Inferior parietal cortex (tissue), 1 donor: ENCODE measurements around the gene MYADML2.
"Not testable (repeated sequence)": the region's sequence is repeated elsewhere in the genome, so short reads cannot be mapped to it uniquely, and the experiment has no call there.

Source experiments
- DNase-seq: peaks from one replicate; pipeline ENCODE4 v3.0.0-alpha.2; 2016; ENCODE audit errors: extremely low spot score

Gene MYADML2

DNA sequence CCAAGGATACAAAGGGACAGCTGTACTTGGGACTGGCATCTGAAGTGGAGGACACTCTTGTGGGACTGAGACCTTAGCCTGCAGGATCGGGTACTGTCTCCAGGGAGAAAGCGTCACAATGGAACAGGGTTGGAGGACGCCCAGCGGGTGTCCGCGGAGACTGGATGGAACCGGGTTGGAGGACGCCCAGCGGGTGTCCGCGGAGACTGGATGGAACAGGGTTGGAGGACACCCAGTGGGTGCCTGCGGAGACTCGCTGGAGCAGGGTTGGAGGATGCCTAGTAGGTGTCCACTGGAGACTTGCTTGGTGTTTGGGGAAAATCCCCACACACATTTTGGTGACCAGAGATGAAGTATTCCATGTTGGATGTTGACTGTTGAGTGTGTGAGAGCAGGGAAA, at the start of gene MYADML2:
MYADML2 (minus strand) TSS at position 45 of the 400 bp plus-strand sequence. CDS start 5,492 bp downstream, outside the sequence.
- DNase-seq = no peak

GRCh38 chr17:81996232-81996756, 49.3 kb upstream of the MYADML2 start:
- no peak for DNase-seq

DNA sequence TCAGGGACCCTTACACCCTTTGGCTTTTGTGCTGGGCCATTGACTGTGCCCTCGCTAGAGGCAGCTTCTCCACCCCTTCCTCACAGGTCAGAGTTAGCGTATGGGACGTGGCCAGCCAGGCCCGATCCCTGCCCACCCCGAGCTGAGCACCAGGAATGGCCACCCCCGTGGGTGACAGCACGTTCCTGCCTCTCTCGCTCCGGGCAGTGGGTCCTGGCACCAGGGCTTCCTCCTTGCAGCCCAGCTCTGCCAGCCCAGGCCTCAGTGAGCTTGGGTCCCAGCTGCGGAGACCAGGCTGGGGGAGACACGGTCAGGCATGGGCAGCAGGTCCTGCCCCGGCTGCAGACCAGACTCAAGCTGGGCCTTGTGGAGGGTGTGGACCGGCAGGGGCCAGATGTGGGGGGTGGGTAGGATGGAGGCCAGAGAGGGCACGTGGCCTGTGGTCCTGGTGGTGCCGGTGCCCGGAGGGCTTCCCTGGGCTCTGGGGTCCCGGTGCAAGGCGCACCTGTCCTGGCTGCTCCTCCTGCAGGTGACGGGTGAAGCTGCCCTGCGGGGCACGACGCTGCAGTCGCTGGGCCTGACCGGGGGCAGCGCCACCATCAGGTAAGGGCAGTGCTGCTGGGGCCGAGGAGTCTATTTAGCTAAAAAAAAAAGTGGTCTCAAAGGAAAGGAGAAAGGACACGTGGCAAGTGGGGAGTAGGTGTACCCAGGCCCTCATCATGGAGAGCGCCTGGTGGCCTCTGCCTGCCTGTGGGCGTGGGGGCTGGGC, 48.6 kb upstream of the MYADML2 start:
- DNase-seq = no peak

GRCh38 chr17:81994593-81995462, 47.8 kb upstream of the MYADML2 start:
- no peak for DNase-seq

DNA sequence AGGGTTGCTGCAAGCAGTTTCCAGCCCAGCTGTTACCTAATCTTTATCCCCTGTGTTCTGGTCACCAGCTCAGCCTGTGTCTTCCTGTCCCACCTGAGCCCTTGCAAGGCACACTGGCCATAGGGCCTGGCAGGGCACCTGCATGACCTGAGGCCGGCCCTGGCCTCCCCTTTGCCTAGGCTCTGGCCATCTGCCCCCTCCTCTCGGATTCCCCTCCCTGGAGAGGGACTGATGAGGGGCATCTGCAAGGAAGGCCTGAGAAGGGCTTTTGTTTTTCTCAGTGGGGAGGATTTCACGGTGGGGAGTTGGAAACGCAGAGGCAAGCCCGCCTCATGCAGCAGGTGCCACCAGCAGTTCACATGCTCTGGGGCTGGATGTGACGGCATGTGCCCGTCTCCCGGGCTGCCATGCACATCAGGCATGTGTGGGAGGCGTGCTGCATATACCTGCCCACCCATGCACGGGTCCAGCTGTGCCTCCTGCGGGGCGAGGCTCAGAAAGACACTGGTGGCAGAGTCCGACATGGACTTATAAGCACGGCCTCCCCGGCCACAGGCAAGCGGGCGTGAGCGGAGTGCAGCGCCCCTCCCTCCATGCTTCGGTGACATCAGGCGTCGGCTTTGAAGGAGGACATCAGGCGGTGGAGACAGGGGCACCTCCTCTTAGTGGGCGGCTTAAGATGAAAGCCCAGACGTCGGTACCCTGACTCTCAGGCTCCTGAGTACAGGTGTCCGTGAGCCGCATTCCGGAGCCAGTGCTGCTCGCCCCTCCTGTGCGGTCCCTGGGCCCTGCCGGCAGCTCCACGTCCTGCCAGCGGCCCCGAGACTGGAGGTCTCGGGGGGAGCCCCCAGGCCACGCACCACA, 46.9 kb upstream of the MYADML2 start:
- no peak for DNase-seq

DNA sequence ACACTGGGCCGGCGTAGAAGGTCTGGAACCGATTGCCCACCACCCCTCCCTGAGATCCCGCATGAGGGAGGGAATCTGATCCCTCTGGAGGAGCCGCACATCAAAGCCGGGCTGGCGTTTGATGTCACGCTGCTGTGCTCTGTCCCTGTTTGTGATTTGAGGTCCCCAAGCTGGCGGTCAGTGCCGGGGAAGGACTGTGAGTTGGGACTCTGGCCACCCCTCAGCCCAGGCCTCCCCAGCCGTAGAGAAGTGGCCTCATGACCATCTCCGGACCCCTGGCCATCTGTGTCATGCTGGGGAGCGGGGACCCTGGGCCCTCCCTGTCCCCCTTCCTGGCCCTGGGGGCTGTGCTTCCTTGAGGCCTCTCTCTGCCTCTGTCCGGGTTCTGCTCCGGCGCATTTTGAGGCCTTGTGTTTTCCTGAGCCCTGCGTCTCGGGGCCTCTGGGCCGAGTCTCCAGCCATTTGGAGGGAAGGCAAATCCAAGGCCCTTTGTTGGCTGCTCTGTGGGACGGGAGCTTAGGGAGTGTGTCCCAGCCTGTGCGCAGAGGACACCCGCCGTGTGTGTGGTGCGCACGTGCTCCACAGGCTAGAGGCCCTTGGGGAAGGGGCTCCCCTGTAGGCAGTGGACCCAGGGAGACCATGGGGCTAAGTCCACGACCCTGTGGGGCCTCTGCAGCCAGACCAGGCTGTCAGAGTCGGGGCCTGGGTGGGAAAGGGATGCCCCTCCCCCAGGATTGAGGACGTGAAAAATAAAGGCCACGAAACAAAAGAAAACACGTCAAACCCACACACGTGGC, 45.5 kb upstream of the MYADML2 start:
- DNase-seq = no peak

- DNase-seq = peak; percentile 17
Measured at GRCh38 chr17:81991684-81992305, 44.8 kb upstream of the MYADML2 start.

DNA sequence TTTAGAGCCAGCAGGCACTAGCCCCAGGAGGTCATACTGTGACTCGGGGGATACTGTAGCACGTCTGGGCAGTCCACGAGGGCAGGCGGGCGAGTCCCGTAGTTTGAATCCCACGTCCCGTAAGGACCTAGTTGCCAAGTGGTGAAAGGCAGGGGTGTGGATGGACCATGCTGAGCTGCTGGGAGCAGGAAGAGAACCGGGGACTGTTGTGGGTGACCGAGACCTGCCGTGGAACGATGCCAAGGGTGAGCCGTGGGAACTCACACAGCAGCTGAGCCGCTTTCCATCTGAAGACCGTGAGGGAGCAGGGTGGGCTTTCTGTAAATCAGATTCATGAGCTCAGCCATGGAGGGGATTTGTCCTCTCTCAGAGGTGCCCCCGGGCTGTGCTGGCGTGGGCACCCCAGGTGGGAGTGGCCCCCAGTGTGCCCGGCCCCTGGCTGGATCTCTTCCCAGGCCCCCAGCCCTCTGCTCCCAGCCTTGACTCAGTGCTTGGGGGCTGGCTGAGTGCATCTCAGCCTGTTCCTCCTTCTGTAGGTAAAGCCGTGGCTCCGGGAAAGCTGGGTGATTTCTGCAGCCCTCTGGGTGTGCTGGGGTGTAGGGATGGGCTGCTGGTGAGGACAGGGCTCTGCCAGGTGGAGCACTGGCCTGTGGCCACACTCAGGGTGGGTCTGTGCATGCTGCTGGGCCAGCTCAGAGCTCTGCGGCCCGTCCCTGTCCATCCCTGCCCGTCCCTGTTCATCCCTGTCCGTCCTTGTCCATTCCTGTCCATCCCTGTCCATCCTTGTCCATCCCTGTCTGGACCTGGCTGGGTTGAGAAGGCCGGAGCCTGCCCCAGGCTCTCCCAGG, 44.0 kb upstream of the MYADML2 start:
- DNase-seq = no peak

DNA sequence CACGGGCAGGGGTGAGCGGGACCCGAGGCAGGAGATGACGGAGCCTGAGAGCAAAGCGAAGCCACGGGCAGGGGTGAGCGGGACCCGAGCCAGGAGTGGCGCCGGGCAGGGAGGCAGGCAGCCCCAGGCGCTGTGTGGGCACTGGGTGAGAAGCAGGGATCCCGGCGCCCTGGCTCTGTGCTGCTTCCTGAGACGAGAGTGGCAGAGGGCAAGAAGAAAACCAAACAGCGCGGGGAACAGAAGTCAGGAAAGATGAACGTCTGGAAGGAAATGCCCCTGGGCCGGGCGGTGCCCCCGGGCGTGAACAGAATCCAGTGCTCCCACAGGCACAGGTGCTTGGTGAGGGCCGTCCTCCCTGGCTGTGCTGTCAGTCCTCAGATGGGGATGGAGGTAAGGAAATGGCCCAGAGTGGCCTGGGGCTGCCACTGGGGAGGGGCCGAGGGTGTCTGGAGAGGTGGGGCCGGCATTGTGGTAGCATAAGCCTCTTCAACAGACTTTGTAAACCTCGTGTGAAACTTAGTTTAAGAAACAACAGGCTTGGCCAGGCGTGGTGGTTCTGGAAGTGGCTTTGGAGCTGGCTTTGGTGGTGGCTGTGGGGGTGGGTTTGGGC, 40.2 kb upstream of the MYADML2 start:
- DNase-seq = no peak

DNA sequence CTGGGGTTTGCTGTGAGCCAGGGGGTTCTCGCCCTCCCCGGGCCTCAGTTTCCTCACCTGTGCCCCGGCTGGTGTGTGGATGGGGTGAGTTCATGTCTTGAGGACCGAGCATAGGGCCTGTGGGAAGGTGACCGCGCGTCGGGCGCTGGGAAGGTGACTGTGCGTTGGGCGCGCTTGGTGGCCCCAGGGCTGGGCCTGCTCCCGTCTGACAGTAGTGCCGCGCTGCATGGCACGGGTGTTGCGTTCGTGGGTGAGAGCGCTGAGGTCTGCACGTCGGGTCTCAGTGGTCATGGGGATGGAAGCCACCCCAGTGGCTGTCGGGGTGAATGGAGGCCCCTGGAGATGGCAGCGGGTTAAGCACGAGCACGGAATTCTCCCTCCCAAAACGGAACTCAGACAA, 39.6 kb upstream of the MYADML2 start:
- no peak for DNase-seq

DNA sequence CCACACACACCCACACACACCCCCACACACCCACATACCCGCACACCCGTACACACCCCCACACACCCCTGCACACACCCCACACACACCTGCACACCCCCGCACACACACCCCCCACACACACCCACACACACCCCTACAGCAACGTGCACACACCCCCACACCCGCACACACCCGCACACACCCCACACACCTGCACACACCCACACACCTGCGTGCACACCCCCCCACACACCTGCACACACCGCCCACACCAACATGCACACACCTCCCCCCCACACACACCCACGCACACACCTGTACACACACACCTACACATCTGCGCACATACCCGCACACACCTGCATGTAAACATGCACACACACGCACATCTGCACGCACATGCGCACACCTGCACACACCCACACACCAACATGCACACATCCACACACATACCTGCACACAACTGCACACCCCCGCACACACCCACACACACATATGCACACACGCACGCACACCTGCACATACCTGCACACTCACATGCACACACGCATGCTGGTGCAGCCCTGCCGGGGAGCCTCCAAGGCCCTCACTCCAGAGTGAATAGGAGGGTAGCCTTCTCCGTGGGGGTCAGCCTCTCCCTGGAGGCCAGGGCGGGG, 37.9 kb upstream of the MYADML2 start:
- DNase-seq = no peak

GRCh38 chr17:81983639-81984373, 36.8 kb upstream of the MYADML2 start:
- no peak for DNase-seq

DNA sequence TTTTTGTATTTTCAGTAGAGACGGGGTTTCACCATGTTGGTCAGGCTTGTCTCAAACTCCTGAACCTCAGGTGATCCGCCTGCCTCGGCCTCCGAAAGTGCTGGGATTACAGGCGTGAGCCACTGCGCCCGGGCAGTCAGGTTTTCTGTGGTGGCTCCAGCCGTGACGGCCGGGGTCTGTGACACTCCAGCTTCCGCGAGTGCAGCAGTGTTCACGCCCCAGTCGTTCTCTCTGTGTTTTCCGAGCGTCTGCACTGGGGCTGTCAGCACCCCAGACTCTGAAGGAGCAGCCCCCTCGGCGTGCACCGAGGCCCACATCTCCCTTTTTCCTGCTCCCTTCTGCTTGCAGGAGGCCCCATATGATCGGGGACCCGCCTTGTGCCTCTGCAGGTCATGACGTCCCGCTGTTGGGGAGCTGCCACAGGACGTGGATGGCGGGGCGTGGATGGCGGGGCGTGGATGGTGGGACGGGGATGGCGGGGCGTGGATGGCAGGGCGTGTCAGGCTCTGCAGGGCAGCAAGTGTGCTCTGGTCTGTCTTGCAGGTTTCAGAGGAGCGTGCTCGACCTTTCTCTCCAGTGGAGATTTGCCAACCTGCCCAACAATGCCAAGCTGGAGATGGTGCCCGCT, 36.1 kb upstream of the MYADML2 start:
- DNase-seq = no peak

DNA sequence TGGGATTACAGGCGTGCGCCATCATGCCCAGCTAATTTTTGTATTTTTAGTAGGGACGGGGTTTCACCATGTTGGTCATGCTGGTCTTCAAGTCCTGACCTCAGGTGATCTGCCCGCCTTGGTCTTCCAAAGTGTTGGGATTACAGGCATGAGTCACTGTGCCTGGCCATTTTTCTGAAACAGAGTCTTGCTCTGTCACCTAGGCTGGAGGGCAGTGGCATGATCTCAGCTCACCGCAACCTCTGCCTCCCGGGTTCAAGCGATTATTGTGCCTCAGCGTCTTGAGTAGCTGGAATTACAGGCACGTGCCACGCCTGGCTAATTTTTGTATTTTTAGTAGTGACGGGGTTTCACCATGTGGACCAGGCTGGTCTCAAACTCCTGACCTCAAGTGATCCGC, 34.5 kb upstream of the MYADML2 start:
- DNase-seq = not testable (repeated sequence)

DNA sequence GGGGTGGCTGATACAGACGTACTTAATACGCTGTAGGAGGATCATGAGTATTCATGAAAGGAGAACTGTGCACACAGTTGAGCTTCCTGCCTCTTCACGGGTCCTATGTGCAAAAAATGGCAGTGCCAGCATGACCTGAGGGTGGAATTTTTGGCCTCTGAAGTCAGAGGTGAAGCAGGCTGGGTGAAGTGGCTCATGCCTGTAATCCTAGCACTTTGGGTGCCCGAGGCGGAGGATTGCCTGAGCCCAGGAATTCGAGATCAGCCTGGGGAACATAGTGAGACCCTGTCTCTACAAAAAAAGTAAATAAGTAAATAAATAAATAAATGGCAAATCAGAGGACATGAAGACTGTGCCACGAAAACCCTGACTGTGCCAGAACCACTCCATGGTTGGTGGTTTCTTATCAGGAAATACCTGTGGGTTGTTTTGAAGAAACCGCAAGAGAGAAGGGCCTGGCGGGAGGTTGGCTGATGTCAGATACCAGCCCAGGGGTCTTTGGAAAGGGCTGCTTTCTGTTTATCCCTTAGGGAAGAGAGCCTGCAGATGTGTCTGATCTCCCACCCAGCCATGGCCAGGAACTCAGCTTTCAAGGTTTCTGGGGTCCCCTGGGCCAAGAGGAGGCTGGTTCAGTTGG, 33.8 kb upstream of the MYADML2 start:
- DNase-seq = no peak

- DNase-seq = no peak
Measured at GRCh38 chr17:81980122-81980521, 33.1 kb upstream of the MYADML2 start.
